Choroid plexus epithelial cell (primary cell): Measurements from ENCODE around the gene TBC1D5.

Source experiments
- DNase-seq: peaks from one replicate; pipeline ENCODE4 v3.0.0-alpha.2; 2010; ENCODE audit warnings: low read depth
- H3K4me3 ChIP-seq: 2 replicates; pipeline ENCODE4 v1.5.1; 2011; ENCODE audit warnings: low read depth, mild to moderate bottlenecking, control low read depth, low read length, moderate library complexity
- CTCF ChIP-seq: conservative IDR thresholded peaks from 2 replicates; pipeline ENCODE4 v1.5.1; 2011; ENCODE audit warnings: low read depth, mild to moderate bottlenecking, control low read depth, inconsistent platforms, low read length, moderate library complexity

The TBC1D5 gene

GRCh38 chr3:17683542-17684207 lies 58.8 kb downstream of the TBC1D5 start:
- H3K4me3 ChIP-seq = no peak overlapping the region
- no peak for TF ChIP-seq CTCF
- no peak for DNase-seq

- H3K4me3 ChIP-seq = no peak overlapping the region
- no peak for TF ChIP-seq CTCF
- DNase-seq = no peak
Observed at GRCh38 chr3:17680530-17680929, 61.9 kb downstream of the TBC1D5 start.

GRCh38 chr3:17678116-17678741 lies 64.2 kb downstream of the TBC1D5 start:
- no peak overlapping the region for H3K4me3 ChIP-seq
- no peak for TF ChIP-seq CTCF
- DNase-seq = peak; percentile 52

GRCh38 chr3:17674082-17674686 lies 68.2 kb downstream of the TBC1D5 start:
- TF ChIP-seq CTCF = no peak
- DNase-seq = no peak
- no peak overlapping the region for H3K4me3 ChIP-seq

GRCh38 chr3:17672506-17672905 lies 69.9 kb downstream of the TBC1D5 start:
- no peak for TF ChIP-seq CTCF
- no peak overlapping the region for H3K4me3 ChIP-seq
- DNase-seq = peak; percentile 35

- TF ChIP-seq CTCF = no peak
- H3K4me3 ChIP-seq = no peak overlapping the region
- no peak for DNase-seq
Observed at GRCh38 chr3:17670749-17671148, 71.7 kb downstream of the TBC1D5 start.
